DMS153 (cell line): ENCODE measurements around the gene CPZ.
"Not testable (repeated sequence)": the region's sequence is repeated elsewhere in the genome, so short reads cannot be mapped to it uniquely, and the experiment has no call there.

Experiments
- DNase-seq: peaks from one replicate; lab custom pipeline; 2025; lab: John Stamatoyannopoulos, UW

The CPZ gene

DNA sequence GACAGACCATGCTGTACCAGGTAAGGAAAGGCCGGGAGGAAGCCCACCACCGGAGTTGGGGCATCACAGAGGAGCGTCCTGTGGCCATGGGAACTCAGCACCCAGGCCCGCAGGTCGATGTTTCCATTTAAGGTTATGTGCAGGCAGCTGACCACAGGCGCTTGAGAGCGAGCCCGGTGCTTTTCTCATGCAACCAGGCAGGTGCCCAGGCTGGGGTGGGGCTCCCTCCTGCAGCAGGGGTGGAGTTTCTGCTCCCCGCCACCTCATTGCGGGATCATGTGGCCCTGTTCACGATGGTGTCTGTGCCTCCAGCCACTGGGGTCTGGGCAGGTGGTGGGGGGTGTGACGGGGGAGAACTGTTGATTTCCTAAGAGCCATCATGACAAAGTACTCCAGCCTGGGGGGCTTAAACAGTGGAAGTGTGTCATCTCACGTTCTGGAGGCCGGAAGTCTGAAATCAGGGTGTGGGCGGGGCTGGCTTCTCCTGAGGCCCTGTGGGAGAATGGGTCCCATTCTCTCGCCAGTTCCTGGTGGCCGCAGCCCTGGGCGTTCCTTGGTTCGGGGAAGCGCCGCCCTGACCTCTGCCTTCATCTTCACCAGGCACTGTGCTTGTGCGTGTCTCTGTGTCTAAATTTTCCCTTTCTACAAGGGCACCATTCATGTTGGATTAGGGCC is 60.9 kb downstream of the CPZ start:
- no peak for DNase-seq

DNA sequence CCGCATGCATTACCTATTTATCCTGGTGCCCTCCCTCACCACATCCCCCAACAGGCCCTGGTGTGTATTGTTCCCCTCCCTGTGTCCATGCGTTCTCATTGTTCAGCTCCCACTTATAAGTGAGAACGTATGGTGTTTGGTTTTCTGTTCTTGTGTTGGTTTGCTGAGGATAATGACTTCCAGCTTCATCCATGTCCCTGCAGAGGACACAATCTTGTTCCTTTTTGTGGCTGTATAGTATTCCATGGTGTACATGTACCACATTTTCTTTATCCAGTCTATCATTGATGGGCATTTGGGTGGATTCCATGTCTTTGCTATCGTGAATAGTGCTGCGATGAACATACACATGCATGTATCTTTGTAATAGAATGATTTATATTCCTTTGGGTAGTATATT is 61.6 kb downstream of the CPZ start:
- DNase-seq = not testable (repeated sequence)

- no peak for DNase-seq
These were observed 63.0 kb downstream of the CPZ start for GRCh38 chr4:8655411-8656184.

GRCh38 chr4:8656185-8656517 is 63.6 kb downstream of the CPZ start:
- no peak for DNase-seq

DNA sequence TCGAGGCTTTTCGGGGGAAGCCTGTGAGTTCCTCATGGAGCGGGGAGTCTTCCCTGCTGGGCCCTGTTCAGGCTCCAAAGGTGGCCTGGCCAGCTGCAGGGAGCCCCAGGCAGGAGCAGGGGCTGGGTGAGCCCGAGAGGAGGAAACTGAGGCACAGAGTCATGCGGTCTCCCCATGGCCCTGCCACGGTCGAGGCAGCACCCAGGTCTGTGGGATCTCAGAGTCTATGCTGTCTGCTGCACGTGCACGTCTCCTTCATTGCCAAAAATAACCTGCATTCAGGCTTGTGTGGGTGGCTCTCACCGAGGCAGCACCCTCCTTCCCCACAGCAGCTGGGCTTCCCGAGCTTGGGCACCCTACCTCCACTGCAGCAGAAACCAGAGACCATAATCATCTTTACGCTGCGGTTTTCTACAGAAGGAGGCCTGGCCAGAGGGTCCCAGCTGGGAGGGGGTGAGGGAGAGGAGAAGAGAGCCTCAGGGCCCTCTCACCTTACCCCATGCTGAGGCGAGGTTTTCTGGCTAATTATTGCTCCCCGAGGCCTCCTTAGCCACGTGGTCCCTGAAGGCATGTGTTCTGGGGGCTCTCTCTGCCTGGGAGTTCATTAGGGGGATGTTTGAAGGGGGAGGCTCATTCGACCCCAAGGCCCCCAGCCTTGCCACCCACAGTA is 64.3 kb downstream of the CPZ start:
- no peak for DNase-seq

GRCh38 chr4:8657381-8658088 is 65.0 kb downstream of the CPZ start:
- DNase-seq = no peak

- DNase-seq = no peak
These were observed 70.2 kb downstream of the CPZ start for GRCh38 chr4:8662776-8663175.

GRCh38 chr4:8664031-8664805 is 71.7 kb downstream of the CPZ start:
- no peak for DNase-seq

DNA sequence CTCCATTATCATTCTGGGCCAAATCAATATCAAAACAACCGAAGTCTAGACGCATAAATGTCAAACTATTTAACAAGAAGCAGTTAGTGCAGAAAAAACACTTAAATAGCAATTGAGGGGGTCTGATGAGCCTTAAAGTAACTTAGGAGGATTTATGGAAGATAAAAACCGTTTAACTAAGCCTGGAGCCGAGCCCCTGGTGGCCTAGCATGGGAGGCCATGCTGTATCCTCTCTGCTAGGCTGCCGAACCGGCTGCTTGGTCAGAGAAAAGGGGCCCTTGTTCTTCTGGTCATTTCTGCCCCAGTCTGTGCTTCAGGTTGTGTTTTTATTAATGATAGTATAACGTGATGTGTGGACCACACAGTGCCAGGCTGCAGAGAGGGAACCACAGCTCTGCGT is 72.4 kb downstream of the CPZ start:
- DNase-seq = no peak

GRCh38 chr4:8665406-8666360 is 73.1 kb downstream of the CPZ start:
- no peak for DNase-seq

DNA sequence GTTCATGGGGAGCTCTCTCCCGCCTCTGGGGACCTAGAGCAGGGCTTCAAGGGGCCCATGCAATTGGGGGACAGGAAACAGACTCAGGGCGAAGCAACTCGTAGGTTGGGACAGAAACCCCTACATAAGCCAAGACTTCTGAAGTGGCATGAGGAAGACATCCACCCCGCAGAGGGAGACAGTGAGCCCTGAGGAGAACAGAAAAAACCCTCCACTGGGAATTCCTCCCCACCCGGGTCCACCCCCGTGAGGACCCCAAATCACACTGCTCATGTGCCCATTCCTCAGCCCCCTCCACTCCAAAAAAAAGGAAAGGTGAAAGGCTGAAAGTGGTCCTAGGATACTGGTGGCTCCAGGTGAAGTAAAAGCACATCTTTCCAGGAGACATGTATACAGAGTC is 74.0 kb downstream of the CPZ start:
- DNase-seq = no peak
